Adrenal gland (tissue), 5 donors: ENCODE results near the gene LRRC4C.
"Not testable (repeated sequence)": the region's sequence is repeated elsewhere in the genome, so short reads cannot be mapped to it uniquely, and the experiment has no call there.

Experiments used
- CTCF ChIP-seq, 6 experiments: fragments of 450-650 bp in 4 of 6; fragments of 200-600 bp in 2 of 6; sonication (generic) in 1 of 6; IDR thresholded peaks; 1 replicate in 5 of 6; 2 replicates in 1 of 6; pipeline versions ENCODE4 v1.5.1 to v1.8.0; 2016 to 2021; ENCODE audit warnings: antibody characterized with exemption in 6 of 6, mild to moderate bottlenecking in 2 of 6, moderate library complexity in 1 of 6
- POLR2A ChIP-seq, 2 donors: fragments of 450-650 bp; IDR thresholded peaks; one replicate each; pipeline ENCODE4 v1.6.1; 2017; ENCODE audit warnings: antibody characterized with exemption in 2 of 2, mild to moderate bottlenecking in 2 of 2, moderate library complexity in 1 of 2
- donor health status: DM: no; HTN: no; CAD: no.

GRCh38 chr11:40167805-40168204, 1291.6 kb downstream of the LRRC4C start:
- TF ChIP-seq CTCF, POLR2A (IDR thresholded peaks at IDR 0.05): not testable (repeated sequence)
